ENCODE results near the gene BRIP1. TPM values are rescaled to one million over a fixed set of nuclear protein-coding genes. Genes with fewer than 3 reads are reported as not detected.

BRIP1 gene
- polyA plus RNA-seq, 2 of the 4 experiments (the other 2 are of a cell fraction) = 8.0 to 11.5 TPM

DNA sequence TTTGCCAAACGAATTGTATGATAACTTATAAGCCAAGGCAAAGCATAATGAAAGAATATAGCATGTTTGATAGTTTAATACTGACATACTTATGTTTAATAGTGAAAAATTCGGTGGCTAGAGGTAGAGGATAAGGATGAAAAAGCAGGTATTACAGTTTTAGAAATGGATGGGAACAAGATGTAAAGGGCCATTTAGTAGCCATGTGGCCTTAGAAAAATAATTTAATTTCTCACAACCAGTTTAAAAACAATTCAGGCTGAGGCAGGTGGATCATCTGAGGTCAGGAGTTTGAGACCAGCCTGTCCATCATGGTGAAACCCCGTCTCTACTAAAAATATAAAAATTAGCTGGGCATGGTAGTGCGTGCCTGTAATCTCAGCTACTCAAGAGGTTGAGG lies 152.8 kb downstream of the BRIP1 start:
- no peak for FAIRE-seq

GRCh38 chr17:61709567-61709966 lies 153.8 kb downstream of the BRIP1 start:
- H3K9me3 ChIP-seq = no peaks in the 10 kb centered on the region
- H3K27ac ChIP-seq = no peak overlapping the region
- H3K4me1 ChIP-seq = no peaks in the 10 kb centered on the region
- ChIA-PET CTCF (no interaction called here), POLR2A (no interaction called here)
- no peak overlapping the region for H3K4me2 ChIP-seq
- H3K4me3 ChIP-seq = no peak overlapping the region
- no peak for ATAC-seq
- DNase-seq (ENCODE audit: low read depth in 1 of 2, low spot score in 1 of 2) = no peak
- WGBS (ENCODE audit: missing lambda C conversion rate) = 96% methylated on average over 1 of the region's 1 CpG
- TF ChIP-seq ZC3H11A (IDR thresholded peaks at IDR 0.05) (no peak), NPAS2 (CRISPR knock-in tag; IDR thresholded peaks at IDR 0.05; ENCODE audit: borderline replicate concordance) (no peak), ESRRA (IDR thresholded peaks at IDR 0.05; ENCODE audit: borderline replicate concordance, low read length) (no peak), PHF8 (IDR thresholded peaks at IDR 0.05; ENCODE audit: borderline replicate concordance, low read depth) (no peak), RARB (CRISPR knock-in tag; IDR thresholded peaks at IDR 0.05) (no peak), CHD4 (IDR thresholded peaks at IDR 0.05; ENCODE audit: borderline replicate concordance) (no peak)
- TF ChIP-seq, protein P1, sequence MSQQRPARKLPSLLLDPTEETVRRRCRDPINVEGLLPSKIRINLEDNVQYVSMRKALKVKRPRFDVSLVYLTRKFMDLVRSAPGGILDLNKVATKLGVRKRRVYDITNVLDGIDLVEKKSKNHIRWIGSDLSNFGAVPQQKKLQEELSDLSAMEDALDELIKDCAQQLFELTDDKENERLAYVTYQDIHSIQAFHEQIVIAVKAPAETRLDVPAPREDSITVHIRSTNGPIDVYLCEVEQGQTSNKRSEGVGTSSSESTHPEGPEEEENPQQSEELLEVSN (IDR thresholded peaks at IDR 0.05; ENCODE audit: borderline replicate concordance, low read depth) = no peak
- FAIRE-seq = no peak

More for the DNA sequence above, 152.8 kb downstream of the BRIP1 start:
- ChIA-PET CTCF (no interaction called here), POLR2A (interaction anchor here (0.6 kb wide), 1 partner anchor 25 kb away, joined by 3 read pairs; no protein-coding TSS in a partner anchor)
- no peak for TF ChIP-seq RCOR1 (IDR thresholded peaks at IDR 0.05; ENCODE audit: low read depth, low read length)
- no peak for TF ChIP-seq KDM5A (IDR thresholded peaks at IDR 0.05)
- TF ChIP-seq, protein P2, sequence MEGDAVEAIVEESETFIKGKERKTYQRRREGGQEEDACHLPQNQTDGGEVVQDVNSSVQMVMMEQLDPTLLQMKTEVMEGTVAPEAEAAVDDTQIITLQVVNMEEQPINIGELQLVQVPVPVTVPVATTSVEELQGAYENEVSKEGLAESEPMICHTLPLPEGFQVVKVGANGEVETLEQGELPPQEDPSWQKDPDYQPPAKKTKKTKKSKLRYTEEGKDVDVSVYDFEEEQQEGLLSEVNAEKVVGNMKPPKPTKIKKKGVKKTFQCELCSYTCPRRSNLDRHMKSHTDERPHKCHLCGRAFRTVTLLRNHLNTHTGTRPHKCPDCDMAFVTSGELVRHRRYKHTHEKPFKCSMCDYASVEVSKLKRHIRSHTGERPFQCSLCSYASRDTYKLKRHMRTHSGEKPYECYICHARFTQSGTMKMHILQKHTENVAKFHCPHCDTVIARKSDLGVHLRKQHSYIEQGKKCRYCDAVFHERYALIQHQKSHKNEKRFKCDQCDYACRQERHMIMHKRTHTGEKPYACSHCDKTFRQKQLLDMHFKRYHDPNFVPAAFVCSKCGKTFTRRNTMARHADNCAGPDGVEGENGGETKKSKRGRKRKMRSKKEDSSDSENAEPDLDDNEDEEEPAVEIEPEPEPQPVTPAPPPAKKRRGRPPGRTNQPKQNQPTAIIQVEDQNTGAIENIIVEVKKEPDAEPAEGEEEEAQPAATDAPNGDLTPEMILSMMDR (IDR thresholded peaks at IDR 0.05) = no peak
- TF ChIP-seq CHD4 (IDR thresholded peaks at IDR 0.05; ENCODE audit: borderline replicate concordance) = no peak
- TF ChIP-seq HDAC2 (IDR thresholded peaks at IDR 0.05) = no peak
- TF ChIP-seq NR3C1 (IDR thresholded peaks at IDR 0.05) = no peak
- TF ChIP-seq TP53 (CRISPR knock-in tag; IDR thresholded peaks at IDR 0.05) = no peak
- no peak for TF ChIP-seq HES2 (IDR thresholded peaks at IDR 0.05)
- no peak for TF ChIP-seq KDM1A (IDR thresholded peaks at IDR 0.05; ENCODE audit: low read depth)
- TF ChIP-seq ESRRA (IDR thresholded peaks at IDR 0.05; ENCODE audit: borderline replicate concordance, low read length) = no peak
- TF ChIP-seq MAZ (IDR thresholded peaks at IDR 0.05; ENCODE audit: borderline replicate concordance, low read depth, low read length) = no peak
- no peak for TF ChIP-seq MAFK (IDR thresholded peaks at IDR 0.05; ENCODE audit: partially characterized antibody)
- no peak for TF ChIP-seq ELK1 (IDR thresholded peaks at IDR 0.05; ENCODE audit: low read depth, low read length)
- TF ChIP-seq POLR2A (IDR thresholded peaks at IDR 0.05; ENCODE audit: low read length) = no peak
- H3K4me2 ChIP-seq = no peak overlapping the region
- H3K27ac ChIP-seq = no peak overlapping the region
- ATAC-seq (no peak), DNase-seq (ENCODE audit: low read depth in 1 of 2, low spot score in 1 of 2) (no peak)
- 0 out of 3 replicates have a peak, but pooled peaks cover 3% of the 10 kb centered on the region for H3K9me3 ChIP-seq
- 84% methylated on average over 4 of the region's 4 CpGs for WGBS (ENCODE audit: missing lambda C conversion rate)
- H3K4me3 ChIP-seq = no peak overlapping the region
- H3K4me1 ChIP-seq = no peaks in the 10 kb centered on the region

- ATAC-seq (no peak), FAIRE-seq (no peak), DNase-seq (ENCODE audit: low read depth in 1 of 2, low spot score in 1 of 2) (no peak)
- no peak overlapping the region for H3K27ac ChIP-seq
- WGBS (ENCODE audit: missing lambda C conversion rate) = 98% methylated on average over 3 of the region's 3 CpGs
- H3K4me1 ChIP-seq = no peaks in the 10 kb centered on the region
- H3K4me2 ChIP-seq = no peak overlapping the region
- H3K9me3 ChIP-seq = peaks cover 20% of the 10 kb centered on the region
- CTCF ChIA-PET = no interaction called here
- POLR2A ChIA-PET = no interaction called here
- H3K4me3 ChIP-seq = no peak overlapping the region
- TF ChIP-seq RNF2 (IDR thresholded peaks at IDR 0.05; ENCODE audit: borderline replicate concordance, low read depth) = no peak
- TF ChIP-seq FOXS1 (CRISPR knock-in tag; IDR thresholded peaks at IDR 0.05) = no peak
- TF ChIP-seq PBX3 (IDR thresholded peaks at IDR 0.05) = no peak
- no peak for TF ChIP-seq ELK1 (IDR thresholded peaks at IDR 0.05; ENCODE audit: low read depth, low read length)
- no peak for TF ChIP-seq EHMT2 (IDR thresholded peaks at IDR 0.05; ENCODE audit: low read depth)
- TF ChIP-seq, protein P2 (IDR thresholded peaks at IDR 0.05) = no peak
- TF ChIP-seq ATOH8 (CRISPR knock-in tag; IDR thresholded peaks at IDR 0.05; ENCODE audit: low read depth) = no peak
Measured at GRCh38 chr17:61704935-61705449, 158.3 kb downstream of the BRIP1 start.
